HG02981 (cell line): ENCODE results near the gene PROB1.
"Not testable (repeated sequence)": the region's sequence is repeated elsewhere in the genome, so short reads cannot be mapped to it uniquely, and the experiment has no call there.

ENCODE experiments used
- ATAC-seq: cut with Tn5 transposase; IDR thresholded peaks from one replicate; pipeline ENCODE4 v1.9.1; 2021; ENCODE audit warnings: mild to moderate bottlenecking, moderate library complexity; ENCODE audit not compliant: unreplicated experiment

PROB1 gene

GRCh38 chr5:139394654-139395566 is at the start of gene PROB1:
TSS of gene PROB1 (minus strand) at chr5:139395104. CDS start at chr5:139395081, 23 bp downstream.
- ATAC-seq, result no peak

GRCh38 chr5:139443831-139444453 is 49.0 kb upstream of the PROB1 start:
- ATAC-seq, result no peak

- ATAC-seq, result not testable (repeated sequence)
Measured at GRCh38 chr5:139440416-139440815, 45.5 kb upstream of the PROB1 start.

GRCh38 chr5:139439013-139439903 is 44.4 kb upstream of the PROB1 start, which contains the start of gene DNAJC18:
TSS of gene DNAJC18 (minus strand) at chr5:139439525. CDS start at chr5:139439445, 80 bp downstream.
- ATAC-seq, result peak; percentile 82

GRCh38 chr5:139438707-139439012 is 43.8 kb upstream of the PROB1 start:
- no peak for ATAC-seq

GRCh38 chr5:139435676-139436075 is 40.8 kb upstream of the PROB1 start:
- ATAC-seq, result no peak

GRCh38 chr5:139431706-139432105 is 36.8 kb upstream of the PROB1 start:
- ATAC-seq, result no peak

GRCh38 chr5:139430015-139430414 is 35.1 kb upstream of the PROB1 start:
- no peak for ATAC-seq

- no peak for ATAC-seq
Measured at GRCh38 chr5:139426203-139426885, 31.4 kb upstream of the PROB1 start.

GRCh38 chr5:139425497-139425896 is 30.6 kb upstream of the PROB1 start:
- ATAC-seq, result no peak

- ATAC-seq, result no peak
Measured at GRCh38 chr5:139422307-139422893, 27.5 kb upstream of the PROB1 start.

GRCh38 chr5:139419226-139420192 is 24.6 kb upstream of the PROB1 start:
- no peak for ATAC-seq

GRCh38 chr5:139418793-139419192 is 23.9 kb upstream of the PROB1 start:
- no peak for ATAC-seq

GRCh38 chr5:139417214-139417613 is 22.3 kb upstream of the PROB1 start:
- ATAC-seq, result no peak

GRCh38 chr5:139416651-139417050 is 21.7 kb upstream of the PROB1 start:
- no peak for ATAC-seq

GRCh38 chr5:139415869-139416268 is 21.0 kb upstream of the PROB1 start:
- ATAC-seq, result no peak

GRCh38 chr5:139415221-139415861 is 20.4 kb upstream of the PROB1 start:
- no peak for ATAC-seq

- ATAC-seq, result no peak
Measured at GRCh38 chr5:139414581-139415130, 19.8 kb upstream of the PROB1 start.
